HFF-Myc (cell line): ENCODE measurements around the gene PROX1.

Experiments
- DNase-seq: peaks from one replicate; pipeline ENCODE4 v3.0.0-alpha.2; 2011; ENCODE audit warnings: low read depth; ENCODE audit errors: extremely low read depth
- H3K4me3 ChIP-seq: replicated peaks from 2 replicates; pipeline ENCODE4 v1.5.1; 2011; ENCODE audit warnings: low read depth, mild to moderate bottlenecking, control low read depth, low read length
- TF ChIP-seq, protein P1 (sequence below): IDR thresholded peaks from 2 replicates; pipeline ENCODE4 v1.5.1; 2012; ENCODE audit warnings: mild to moderate bottlenecking, low read depth, low read length, control low read depth; ENCODE audit errors: missing control alignments

PROX1 gene

DNA sequence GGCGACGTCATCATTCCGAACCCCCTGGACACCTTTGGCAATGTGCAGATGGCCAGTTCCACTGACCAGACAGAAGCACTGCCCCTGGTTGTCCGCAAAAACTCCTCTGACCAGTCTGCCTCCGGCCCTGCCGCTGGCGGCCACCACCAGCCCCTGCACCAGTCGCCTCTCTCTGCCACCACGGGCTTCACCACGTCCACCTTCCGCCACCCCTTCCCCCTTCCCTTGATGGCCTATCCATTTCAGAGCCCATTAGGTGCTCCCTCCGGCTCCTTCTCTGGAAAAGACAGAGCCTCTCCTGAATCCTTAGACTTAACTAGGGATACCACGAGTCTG, 10.0 kb downstream of the PROX1 start:
- no peak for DNase-seq
- TF ChIP-seq, protein P1, sequence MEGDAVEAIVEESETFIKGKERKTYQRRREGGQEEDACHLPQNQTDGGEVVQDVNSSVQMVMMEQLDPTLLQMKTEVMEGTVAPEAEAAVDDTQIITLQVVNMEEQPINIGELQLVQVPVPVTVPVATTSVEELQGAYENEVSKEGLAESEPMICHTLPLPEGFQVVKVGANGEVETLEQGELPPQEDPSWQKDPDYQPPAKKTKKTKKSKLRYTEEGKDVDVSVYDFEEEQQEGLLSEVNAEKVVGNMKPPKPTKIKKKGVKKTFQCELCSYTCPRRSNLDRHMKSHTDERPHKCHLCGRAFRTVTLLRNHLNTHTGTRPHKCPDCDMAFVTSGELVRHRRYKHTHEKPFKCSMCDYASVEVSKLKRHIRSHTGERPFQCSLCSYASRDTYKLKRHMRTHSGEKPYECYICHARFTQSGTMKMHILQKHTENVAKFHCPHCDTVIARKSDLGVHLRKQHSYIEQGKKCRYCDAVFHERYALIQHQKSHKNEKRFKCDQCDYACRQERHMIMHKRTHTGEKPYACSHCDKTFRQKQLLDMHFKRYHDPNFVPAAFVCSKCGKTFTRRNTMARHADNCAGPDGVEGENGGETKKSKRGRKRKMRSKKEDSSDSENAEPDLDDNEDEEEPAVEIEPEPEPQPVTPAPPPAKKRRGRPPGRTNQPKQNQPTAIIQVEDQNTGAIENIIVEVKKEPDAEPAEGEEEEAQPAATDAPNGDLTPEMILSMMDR: no peak
- no peak overlapping the region for H3K4me3 ChIP-seq

DNA sequence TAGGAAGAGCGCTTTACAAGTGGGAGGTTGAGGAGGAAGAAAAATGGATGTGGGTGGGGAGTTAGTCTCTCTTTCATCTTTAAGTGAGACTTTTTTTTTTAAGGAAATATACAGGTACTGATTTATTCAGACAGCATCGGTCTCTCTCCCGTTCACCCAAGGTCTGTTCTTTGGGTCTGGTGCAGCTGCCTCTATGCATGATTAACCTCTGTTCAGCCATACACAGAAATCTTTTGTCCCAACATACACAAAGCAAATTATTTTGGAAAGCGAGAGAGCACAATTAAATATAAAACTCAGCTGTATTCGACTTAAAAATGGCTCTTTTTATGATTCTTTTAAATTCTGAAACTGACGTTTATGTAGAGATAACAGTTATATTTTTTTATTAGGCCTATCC, 11.0 kb downstream of the PROX1 start:
- H3K4me3 ChIP-seq: no peak overlapping the region
- no peak for DNase-seq
- TF ChIP-seq, protein P1: no peak

DNA sequence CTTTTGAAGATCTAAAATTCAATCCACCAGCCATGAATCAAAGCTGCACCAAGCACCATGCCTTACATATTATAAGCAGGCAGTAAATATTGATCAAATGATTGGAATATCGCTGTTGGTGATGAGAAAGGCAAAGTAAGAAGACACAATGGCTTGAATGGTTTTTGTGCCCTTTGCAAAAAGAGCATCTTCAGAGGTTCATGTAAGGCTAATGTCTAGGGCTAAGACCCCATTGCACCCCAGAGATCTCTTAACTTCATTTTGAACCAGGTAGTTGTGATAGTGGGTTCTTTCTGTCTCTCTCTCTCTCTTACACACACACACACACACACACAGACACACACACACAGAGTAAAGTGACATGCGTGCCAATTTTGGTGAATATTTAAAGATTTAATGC, 12.0 kb downstream of the PROX1 start:
- H3K4me3 ChIP-seq: no peak overlapping the region
- TF ChIP-seq, protein P1: no peak
- DNase-seq: no peak

DNA sequence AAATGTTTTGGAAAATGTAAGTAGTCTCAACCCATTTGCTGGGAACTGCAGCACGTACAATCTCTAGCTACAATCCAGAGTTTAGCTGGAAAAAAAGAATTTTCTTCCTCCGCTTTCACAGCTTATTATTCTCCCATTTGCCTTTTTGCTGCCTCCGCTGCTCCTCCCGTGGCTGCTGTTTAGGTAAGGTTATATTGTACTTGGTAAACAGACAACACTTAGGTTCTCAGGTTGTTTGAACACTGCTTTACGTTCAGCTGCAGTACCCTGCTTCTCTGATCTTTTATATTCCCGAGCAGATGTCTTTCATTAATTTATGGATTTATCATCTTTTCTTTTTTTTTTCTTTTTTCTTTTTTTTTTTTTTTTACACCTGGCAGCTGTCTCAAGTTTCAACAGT, 14.3 kb downstream of the PROX1 start:
- TF ChIP-seq, protein P1: no peak
- H3K4me3 ChIP-seq: no peak overlapping the region
- DNase-seq: no peak

DNA sequence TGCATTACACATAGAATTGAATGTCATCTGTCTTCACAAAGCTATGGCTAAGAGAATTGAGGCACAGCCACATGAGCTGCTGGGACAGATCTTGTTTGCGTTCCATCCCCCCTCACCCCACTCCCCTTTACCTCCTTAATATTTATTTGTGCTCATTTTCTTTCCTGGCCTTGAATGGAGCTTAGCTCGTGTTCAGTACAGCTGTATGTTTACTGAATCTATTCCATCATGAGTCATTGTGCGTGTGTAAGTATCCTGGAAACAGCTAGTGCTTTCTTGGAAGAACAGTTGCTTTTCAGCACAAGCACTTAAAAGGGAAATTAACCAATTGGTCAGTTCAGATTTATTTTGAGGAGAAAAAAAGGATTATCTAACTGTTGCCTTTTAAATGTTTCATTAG, 14.7 kb downstream of the PROX1 start:
- peak; percentile 9 for DNase-seq
- no peak overlapping the region for H3K4me3 ChIP-seq
- TF ChIP-seq, protein P1: no peak

DNA sequence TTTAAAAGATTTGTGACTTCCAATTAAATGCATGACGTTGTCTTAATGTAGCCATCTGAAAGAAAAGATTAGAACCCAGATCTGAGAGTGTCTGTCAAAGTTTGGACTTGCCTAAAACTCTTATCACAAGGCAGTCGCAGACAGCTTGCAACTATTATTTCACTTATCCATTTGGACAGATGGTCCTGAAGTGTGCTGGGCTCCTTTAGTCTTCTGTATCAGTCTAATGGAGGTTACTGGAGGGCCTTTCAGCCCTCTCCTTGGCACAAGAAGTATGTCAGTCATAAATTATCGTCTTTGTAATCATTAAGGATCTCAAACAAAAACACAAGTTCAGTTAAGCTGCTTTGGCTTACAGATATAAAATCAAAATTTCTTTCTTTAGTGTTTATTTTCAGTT, 15.5 kb downstream of the PROX1 start:
- DNase-seq: no peak
- TF ChIP-seq, protein P1: no peak
- H3K4me3 ChIP-seq: no peak overlapping the region

DNA sequence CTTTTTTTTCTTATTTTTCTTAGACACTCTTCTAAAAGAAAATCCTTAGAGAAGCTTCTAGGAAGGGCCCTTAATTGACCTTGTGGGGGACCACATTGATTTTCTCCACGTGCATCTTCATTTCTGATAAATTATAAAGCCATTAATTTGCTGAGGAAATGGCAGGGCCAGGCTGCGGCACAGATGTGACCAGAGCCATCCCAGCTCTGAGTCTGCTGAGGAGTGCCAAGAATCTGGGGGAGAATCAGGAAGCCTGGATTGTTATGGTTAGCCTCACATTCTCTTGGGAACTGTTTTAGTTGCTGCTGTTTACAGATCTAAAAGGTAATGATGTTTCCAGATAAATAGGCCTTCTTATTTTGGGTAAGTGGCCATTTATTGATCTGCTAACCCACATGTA, 16.2 kb downstream of the PROX1 start:
- TF ChIP-seq, protein P1: no peak
- DNase-seq: no peak
- no peak overlapping the region for H3K4me3 ChIP-seq
